Astrocyte (in vitro differentiated cells and primary cell): ENCODE data around the gene FST. TPM values are rescaled to one million over a fixed set of nuclear protein-coding genes. Genes with fewer than 3 reads are reported as not detected.
A peak's percentile ranks its signal among the peaks of the same experiment; 100 is the strongest.

ENCODE experiments used
- DNase-seq: peaks from one replicate; pipeline ENCODE4 v3.0.0-alpha.2; 2010; ENCODE audit warnings: low read depth
- FAIRE-seq: peaks from 2 replicates; lab custom pipeline; 2011; peaks lifted over from hg19 to GRCh38; lab: Jason Lieb, UNC
- H2AFZ ChIP-seq: 2 replicates; pipeline ENCODE4 v1.6.0; 2012; ENCODE audit warnings: low read depth, low read length, inconsistent platforms
- H3K27ac ChIP-seq: 2 replicates; pipeline ENCODE4 v1.5.1; 2011; ENCODE audit warnings: low read depth, low read length, inconsistent platforms
- H3K27me3 ChIP-seq: 2 replicates; pipeline ENCODE4 v1.6.0; 2011; ENCODE audit warnings: low read length, inconsistent platforms; ENCODE audit not compliant: insufficient read depth
- H3K36me3 ChIP-seq: 2 replicates; pipeline ENCODE4 v1.5.1; 2011; ENCODE audit warnings: low read length, inconsistent platforms; ENCODE audit not compliant: insufficient read depth
- H3K4me1 ChIP-seq: 2 replicates; pipeline ENCODE4 v1.5.1; 2011; ENCODE audit warnings: low read length, inconsistent platforms; ENCODE audit not compliant: insufficient read depth
- H3K4me2 ChIP-seq: 2 replicates; pipeline ENCODE4 v1.6.0; 2012; ENCODE audit warnings: low read length, inconsistent platforms
- H3K4me3 ChIP-seq: 2 replicates; pipeline ENCODE4 v1.5.1; 2011; ENCODE audit warnings: low read depth, mild to moderate bottlenecking, low read length, inconsistent platforms; ENCODE audit not compliant: insufficient read depth
- H3K79me2 ChIP-seq: 2 replicates; pipeline ENCODE4 v1.6.0; 2012; ENCODE audit warnings: mild to moderate bottlenecking, low read length, inconsistent platforms; ENCODE audit not compliant: insufficient read depth
- H3K9ac ChIP-seq: 2 replicates; pipeline ENCODE4 v1.6.0; 2012; ENCODE audit warnings: mild to moderate bottlenecking, low read length, inconsistent platforms
- H3K9me3 ChIP-seq: 2 replicates; pipeline ENCODE4 v1.5.1; 2012; ENCODE audit warnings: low read depth, mild to moderate bottlenecking, low read length, inconsistent platforms; ENCODE audit not compliant: insufficient read depth
- H4K20me1 ChIP-seq: 2 replicates; pipeline ENCODE4 v1.6.0; 2012; ENCODE audit warnings: low read length, inconsistent platforms; ENCODE audit not compliant: insufficient read depth
- H3K27ac Mint-ChIP-seq: one replicate; pipeline ENCODE4 v1.8.0; 2021; ENCODE audit warnings: mild to moderate bottlenecking, mixed read lengths; ENCODE audit not compliant: unreplicated experiment
- H3K27me3 Mint-ChIP-seq: one replicate; pipeline ENCODE4 v1.8.0; 2021; ENCODE audit warnings: low read depth, mixed read lengths; ENCODE audit not compliant: unreplicated experiment
- H3K36me3 Mint-ChIP-seq: one replicate; pipeline ENCODE4 v1.8.0; 2021; ENCODE audit warnings: low read depth, mixed read lengths; ENCODE audit not compliant: unreplicated experiment
- H3K4me1 Mint-ChIP-seq: one replicate; pipeline ENCODE4 v1.8.0; 2021; ENCODE audit warnings: low read depth, mixed read lengths; ENCODE audit not compliant: unreplicated experiment
- H3K4me3 Mint-ChIP-seq: one replicate; pipeline ENCODE4 v1.8.0; 2021; ENCODE audit warnings: mild to moderate bottlenecking, moderate library complexity, mixed read lengths; ENCODE audit not compliant: unreplicated experiment
- H3K9me3 Mint-ChIP-seq: one replicate; pipeline ENCODE4 v1.8.0; 2021; ENCODE audit warnings: mild to moderate bottlenecking, mixed read lengths; ENCODE audit not compliant: unreplicated experiment
- CTCF ChIP-seq: IDR thresholded peaks from 2 replicates; pipeline ENCODE4 v1.5.1; 2011; ENCODE audit warnings: low read depth, mild to moderate bottlenecking, inconsistent platforms, low read length, moderate library complexity; ENCODE audit not compliant: insufficient read depth
- EZH2 ChIP-seq: IDR thresholded peaks from 2 replicates; pipeline ENCODE4 v1.6.1; 2012; ENCODE audit warnings: mild to moderate bottlenecking, low read length, inconsistent platforms; ENCODE audit not compliant: insufficient read depth
- total RNA-seq: library from RNA; stranded (reverse); gene quantifications from 2 replicates; pipeline ENCODE4 v1.2.1, GENCODE V29; 2021

FST gene
- total RNA-seq, 1 donor from 2014 or later, result 57.1 TPM

GRCh38 chr5:53479590-53480415 lies 626 bp upstream of the FST start:
- Mint-ChIP-seq H3K4me3 (peak overlapping the region; percentile 98), H3K27ac (peak overlapping the region; percentile 72), H3K4me1 (peaks cover 2% of the 10 kb centered on the region), H3K27me3 (no peaks in the 10 kb centered on the region), H3K9me3 (no peaks in the 10 kb centered on the region), H3K36me3 (peaks cover 8% of the 10 kb centered on the region)
- Histone ChIP-seq H3K27me3 (no peaks in the 10 kb centered on the region), H2AFZ (peak overlapping the region; percentile 76), H3K27ac (peak overlapping the region; percentile 18), H3K4me3 (peak overlapping the region; percentile 83), H3K36me3 (no peaks in the 10 kb centered on the region), H3K4me1 (peaks cover 9% of the 10 kb centered on the region), H3K79me2 (peaks cover 3% of the 10 kb centered on the region), H3K9ac (peak overlapping the region; percentile 83), H3K4me2 (peak overlapping the region; percentile 94), H3K9me3 (no peaks in the 10 kb centered on the region), H4K20me1 (no peaks in the 10 kb centered on the region)
- FAIRE-seq (no peak), DNase-seq (peak; percentile 31)
- TF ChIP-seq CTCF (no peak), EZH2 (no peak)

- FAIRE-seq, result no peak
- Histone ChIP-seq H3K4me3 (peak overlapping the region; percentile 77), H2AFZ (peak overlapping the region; percentile 80), H3K36me3 (no peaks in the 10 kb centered on the region), H3K27me3 (no peaks in the 10 kb centered on the region), H3K79me2 (peaks cover 3% of the 10 kb centered on the region), H3K9ac (peak overlapping the region; percentile 83), H4K20me1 (no peaks in the 10 kb centered on the region), H3K4me1 (peaks cover 9% of the 10 kb centered on the region), H3K9me3 (no peaks in the 10 kb centered on the region), H3K4me2 (peak overlapping the region; percentile 94), H3K27ac (peak overlapping the region; percentile 53)
- peak overlapping the region; percentile 53 for H3K27ac Mint-ChIP-seq
- peak overlapping the region; percentile 92 for H3K4me3 Mint-ChIP-seq
- H3K27me3 Mint-ChIP-seq, result no peaks in the 10 kb centered on the region
- peaks cover 2% of the 10 kb centered on the region for H3K4me1 Mint-ChIP-seq
- no peak for DNase-seq
- peaks cover 9% of the 10 kb centered on the region for H3K36me3 Mint-ChIP-seq
- TF ChIP-seq EZH2 (no peak), CTCF (no peak)
- no peaks in the 10 kb centered on the region for H3K9me3 Mint-ChIP-seq
These were observed 894 bp downstream of the FST start for GRCh38 chr5:53481159-53481886.
